H9 (cell line): ENCODE measurements around the gene PTPRN2. TPM values are rescaled to one million over a fixed set of nuclear protein-coding genes. Genes with fewer than 3 reads are reported as not detected.
"Not testable (repeated sequence)": the region's sequence is repeated elsewhere in the genome, so short reads cannot be mapped to it uniquely, and the experiment has no call there.

Source experiments
- DNase-seq: peaks from one replicate; pipeline ENCODE4 v3.0.0-alpha.2; 2017
- H2AFZ ChIP-seq: one replicate; pipeline ENCODE4 v1.6.1; 2013; ENCODE audit warnings: mild to moderate bottlenecking, low read length, control low read depth, moderate library complexity
- H2AK5ac ChIP-seq: 2 replicates; pipeline ENCODE4 v1.6.1; 2013; ENCODE audit warnings: low read length, control low read depth, mixed read lengths; ENCODE audit not compliant: insufficient read length
- H2BK120ac ChIP-seq: one replicate; pipeline ENCODE4 v1.6.1; 2013; ENCODE audit warnings: low read depth, mild to moderate bottlenecking, low read length, control low read depth, inconsistent platforms; ENCODE audit not compliant: poor library complexity, severe bottlenecking
- H2BK12ac ChIP-seq: 2 replicates; pipeline ENCODE4 v1.6.1; 2013; ENCODE audit warnings: low read length, control low read depth, mixed read lengths, low read depth; ENCODE audit not compliant: insufficient read length
- H2BK15ac ChIP-seq: 2 replicates; pipeline ENCODE4 v1.6.1; 2013; ENCODE audit warnings: low read depth, low read length, control low read depth
- H2BK20ac ChIP-seq: one replicate; pipeline ENCODE4 v1.6.1; 2013; ENCODE audit warnings: low read depth, mild to moderate bottlenecking, low read length, control low read depth, inconsistent platforms; ENCODE audit not compliant: poor library complexity, severe bottlenecking
- H2BK5ac ChIP-seq: 2 replicates; pipeline ENCODE4 v1.6.1; 2013; ENCODE audit warnings: low read length, control low read depth, mixed read lengths; ENCODE audit not compliant: insufficient read length
- H3K14ac ChIP-seq: 2 replicates; pipeline ENCODE4 v1.6.1; 2013; ENCODE audit warnings: low read length, control low read depth; ENCODE audit not compliant: insufficient read depth
- H3K18ac ChIP-seq: 2 replicates; pipeline ENCODE4 v1.6.1; 2013; ENCODE audit warnings: low read depth, mild to moderate bottlenecking, mixed read lengths, low read length, control low read depth; ENCODE audit not compliant: insufficient read length
- H3K23ac ChIP-seq: 2 replicates; pipeline ENCODE4 v1.6.1; 2013; ENCODE audit warnings: low read length, control low read depth, mixed read lengths, low read depth; ENCODE audit not compliant: insufficient read length
- H3K23me2 ChIP-seq: 2 replicates; pipeline ENCODE4 v1.6.1; 2013; ENCODE audit warnings: low read depth, mild to moderate bottlenecking, mixed read lengths, low read length, control low read depth; ENCODE audit not compliant: insufficient read length, poor library complexity, severe bottlenecking
- H3K27ac ChIP-seq: 2 replicates; pipeline ENCODE4 v1.5.1; 2013; ENCODE audit warnings: low read length, control low read depth, mixed read lengths, low read depth; ENCODE audit not compliant: insufficient read length
- H3K27me3 ChIP-seq: 2 replicates; pipeline ENCODE4 v1.6.1; 2013; ENCODE audit warnings: low read length, control low read depth, inconsistent platforms; ENCODE audit not compliant: insufficient read depth
- H3K4ac ChIP-seq: 2 replicates; pipeline ENCODE4 v1.6.1; 2013; ENCODE audit warnings: low read depth, mild to moderate bottlenecking, control low read depth, inconsistent platforms, low read length, moderate library complexity
- H3K4me1 ChIP-seq: 2 replicates; pipeline ENCODE4 v1.6.1; 2013; ENCODE audit warnings: low read length, control low read depth, inconsistent platforms; ENCODE audit not compliant: insufficient read depth
- H3K4me2 ChIP-seq: 2 replicates; pipeline ENCODE4 v1.6.1; 2013; ENCODE audit warnings: low read length, control low read depth, mixed read lengths; ENCODE audit not compliant: insufficient read length, insufficient read depth
- H3K56ac ChIP-seq: 2 replicates; pipeline ENCODE4 v1.6.1; 2013; ENCODE audit warnings: low read depth, mild to moderate bottlenecking, mixed read lengths, low read length, control low read depth; ENCODE audit not compliant: insufficient read length
- H3K79me1 ChIP-seq: 2 replicates; pipeline ENCODE4 v1.6.1; 2013; ENCODE audit warnings: low read depth, mild to moderate bottlenecking, moderate library complexity, low read length, control low read depth, inconsistent platforms; ENCODE audit not compliant: insufficient read depth, poor library complexity, severe bottlenecking
- H3K79me2 ChIP-seq: 2 replicates; pipeline ENCODE4 v1.6.1; 2013; ENCODE audit warnings: low read length, control low read depth, inconsistent platforms; ENCODE audit not compliant: insufficient read depth
- H3K9ac ChIP-seq: 2 replicates; pipeline ENCODE4 v1.6.1; 2013; ENCODE audit warnings: low read length, control low read depth, mixed read lengths; ENCODE audit not compliant: insufficient read length; ENCODE audit errors: extremely low read depth
- H3K9me3 ChIP-seq: one replicate; pipeline ENCODE4 v1.6.1; 2013; ENCODE audit warnings: low read depth, low read length, inconsistent platforms; ENCODE audit not compliant: control insufficient read depth
- H3T11ph ChIP-seq: one replicate; pipeline ENCODE4 v1.6.1; 2013; ENCODE audit warnings: mild to moderate bottlenecking, low read length, control low read depth, inconsistent platforms
- H4K20me1 ChIP-seq: one replicate; pipeline ENCODE4 v1.6.1; 2013; ENCODE audit not compliant: control insufficient read depth, insufficient read length, insufficient read depth
- H4K5ac ChIP-seq: 2 replicates; pipeline ENCODE4 v1.6.1; 2013; ENCODE audit warnings: low read depth, mild to moderate bottlenecking, mixed read lengths, low read length, control low read depth; ENCODE audit not compliant: insufficient read length
- H4K8ac ChIP-seq: replicated peaks from 2 replicates; pipeline ENCODE4 v1.6.1; 2013; ENCODE audit warnings: low read length, control low read depth, mixed read lengths, low read depth; ENCODE audit not compliant: insufficient read length
- H4K91ac ChIP-seq: 2 replicates; pipeline ENCODE4 v1.6.1; 2013; ENCODE audit warnings: low read depth, mild to moderate bottlenecking, moderate library complexity, mixed read lengths, low read length, control low read depth; ENCODE audit not compliant: insufficient read length
- H3K27ac Mint-ChIP-seq, 3 experiments: 2 replicates in 2 of 3; 3 replicates in 1 of 3; pipeline ENCODE4 v1.8.0; 2020 to 2021; ENCODE audit warnings: mixed read lengths in 3 of 3, mild to moderate bottlenecking in 1 of 3, moderate library complexity in 1 of 3
- H3K27me3 Mint-ChIP-seq: 2 replicates; pipeline ENCODE4 v1.8.0; 2021; ENCODE audit warnings: low read depth, mild to moderate bottlenecking, moderate library complexity, mixed read lengths
- H3K36me3 Mint-ChIP-seq, 3 experiments: 2 replicates in 2 of 3; 3 replicates in 1 of 3; pipeline ENCODE4 v1.8.0; 2020 to 2021; ENCODE audit warnings: low read depth in 3 of 3, mixed read lengths in 3 of 3; ENCODE audit not compliant: insufficient read depth in 1 of 3
- H3K4me1 Mint-ChIP-seq, 2 experiments: 2 replicates each; pipeline ENCODE4 v1.8.0; 2020; ENCODE audit warnings: mixed read lengths in 2 of 2
- H3K4me3 Mint-ChIP-seq, 2 experiments: 2 replicates in 1 of 2; 3 replicates in 1 of 2; pipeline ENCODE4 v1.8.0; 2020 to 2021; ENCODE audit warnings: mild to moderate bottlenecking in 2 of 2, mixed read lengths in 2 of 2, moderate library complexity in 1 of 2
- H3K9me3 Mint-ChIP-seq, 2 experiments: 2 replicates in 1 of 2; 3 replicates in 1 of 2; pipeline ENCODE4 v1.8.0; 2020; ENCODE audit warnings: mild to moderate bottlenecking in 2 of 2, mixed read lengths in 2 of 2, moderate library complexity in 1 of 2
- WGBS: extraction: QIAGEN DNeasy Blood & Tissue Kit; methylation state at CpG from one replicate; pipeline ENCODE4 v1.1.7; 2013; ENCODE audit warnings: missing lambda C conversion rate, low lambda C conversion rate, mixed read lengths; ENCODE audit not compliant: insufficient read length; ENCODE audit errors: extremely low coverage; 5-methylcytosine and 5-hydroxymethylcytosine counted together
- total RNA-seq: library from RNA; stranded (reverse); gene quantifications from 2 replicates; pipeline ENCODE4 v1.2.1, GENCODE V29; 2021

The PTPRN2 gene
- total RNA-seq, 1 experiment from 2014 or later: 5.2 TPM

GRCh38 chr7:158376146-158376838, 211.3 kb downstream of the PTPRN2 start:
- H3K9ac ChIP-seq, H2BK120ac ChIP-seq, H3K4ac ChIP-seq, H3K4me2 ChIP-seq, H3K4me1 Mint-ChIP-seq, H4K91ac ChIP-seq, H4K5ac ChIP-seq, H3K27me3 ChIP-seq, H2AFZ ChIP-seq, H3K27ac ChIP-seq, H4K8ac ChIP-seq, H3K18ac ChIP-seq, H3K9me3 ChIP-seq, H3K79me1 ChIP-seq, DNase-seq, H3K23me2 ChIP-seq, H3K14ac ChIP-seq, H4K20me1 ChIP-seq, H3K4me1 ChIP-seq, H2BK15ac ChIP-seq, H3K79me2 ChIP-seq, H2AK5ac ChIP-seq, H3K56ac ChIP-seq, H3K4me3 Mint-ChIP-seq, H3T11ph ChIP-seq, H3K23ac ChIP-seq, H2BK12ac ChIP-seq, H2BK5ac ChIP-seq, H3K27ac Mint-ChIP-seq, H2BK20ac ChIP-seq: not testable (repeated sequence)
- peaks cover 23 to 27% of the 10 kb centered on the region in 2 experiments for H3K9me3 Mint-ChIP-seq
- peaks cover 0 to 22% (median 15%) of the 10 kb centered on the region in 3 experiments for H3K36me3 Mint-ChIP-seq
- H3K27me3 Mint-ChIP-seq: peaks cover 19% of the 10 kb centered on the region
- WGBS: no CpG with 5 or more reads among the region's 23 CpGs
